ENCODE data around the gene MORN5. TPM values are rescaled to one million over a fixed set of nuclear protein-coding genes. Genes with fewer than 3 reads are reported as not detected.

Gene MORN5
- total and polyA plus RNA-seq, 9 of the 15 experiments (the other 6 are each of a cell fraction or from before 2014, with no cell fraction given): not detected

GRCh38 chr9:122204055-122204454 is 44.3 kb downstream of the MORN5 start:
- FAIRE-seq (no peak), ATAC-seq (no peak), DNase-seq (ENCODE audit: extremely low read depth in 1 of 4, low spot score in 3 of 4) (no peak)
- CTCF ChIA-PET (ENCODE audit: low intra/inter-chr PET ratio): no interaction called here
- intact Hi-C loops (cut with micrococcal nuclease) (no loop called here), in situ Hi-C loops (cut with MboI) (no loop called here)
- H4K20me1 ChIP-seq (replicated peaks; ENCODE audit: control insufficient read depth, insufficient read depth, low read length): 0 out of 2 replicates have a peak, but pooled peaks cover 4% of the 10 kb centered on the region
- no peak overlapping the region for H2AFZ ChIP-seq (ENCODE audit: low read depth, low read length)
- H3K27ac ChIP-seq (ENCODE audit: extremely low read depth, low read depth, low read length): no peak overlapping the region
- H3K4me3 ChIP-seq: no peak overlapping the region
- H3K4me2 ChIP-seq (ENCODE audit: insufficient read depth, low read length): no peak overlapping the region
- no peaks in the 10 kb centered on the region for H3K27me3 ChIP-seq (ENCODE audit: control insufficient read depth in 2 of 2, insufficient read depth in 2 of 2, low read length in 2 of 2)
- H3K4me1 ChIP-seq (replicated peaks in 1 of 2; ENCODE audit: control insufficient read depth in 2 of 2, insufficient read depth in 2 of 2, low read length in 2 of 2): no peaks in the 10 kb centered on the region
- BruUV-seq (replicated peaks): TSS peak; percentile 13
- POLR2A ChIA-PET: interaction anchor here (0.6 to 1.0 kb wide), 2 partner anchors 8 to 61 kb away, joined by 3 read pairs; partner anchors contain the start of genes MRRF and RBM18
- H3K9me1 ChIP-seq (ENCODE audit: control insufficient read depth, insufficient read depth, low read length): no peaks in the 10 kb centered on the region
- H3K36me3 ChIP-seq (ENCODE audit: control insufficient read depth, insufficient read depth, low read length): peaks cover 39% of the 10 kb centered on the region; the same call in 2 of the 3 replicates
- 92% methylated on average over 5 of the region's 5 CpGs for WGBS (ENCODE audit: insufficient coverage, low coverage, missing lambda C conversion rate)
- no peak overlapping the region for H3K9ac ChIP-seq (ENCODE audit: insufficient read depth in 1 of 2, low read depth in 2 of 2, low read length in 2 of 2)
- H3K79me2 ChIP-seq (ENCODE audit: control insufficient read depth, insufficient read depth, low read length): no peaks in the 10 kb centered on the region
- H3K9me3 ChIP-seq (replicated peaks; ENCODE audit: control insufficient read depth, insufficient read depth, low read depth, low read length): no peaks in the 10 kb centered on the region
- no peak for TF ChIP-seq BRF1 (IDR thresholded peaks at IDR 0.05; ENCODE audit: borderline replicate concordance, extremely low read depth, insufficient read length)
- TF ChIP-seq FOXP1 (CRISPR knock-in tag; IDR thresholded peaks at IDR 0.05): no peak
- TF ChIP-seq EP300 (IDR thresholded peaks at IDR 0.05; ENCODE audit: low read length): no peak
- no peak for TF ChIP-seq ZNF184 (CRISPR knock-in tag; IDR thresholded peaks at IDR 0.05)
- TF ChIP-seq PKNOX1 (IDR thresholded peaks at IDR 0.05): no peak
- TF ChIP-seq ZNF212 (CRISPR knock-in tag; IDR thresholded peaks at IDR 0.05): no peak
- TF ChIP-seq, protein P1, sequence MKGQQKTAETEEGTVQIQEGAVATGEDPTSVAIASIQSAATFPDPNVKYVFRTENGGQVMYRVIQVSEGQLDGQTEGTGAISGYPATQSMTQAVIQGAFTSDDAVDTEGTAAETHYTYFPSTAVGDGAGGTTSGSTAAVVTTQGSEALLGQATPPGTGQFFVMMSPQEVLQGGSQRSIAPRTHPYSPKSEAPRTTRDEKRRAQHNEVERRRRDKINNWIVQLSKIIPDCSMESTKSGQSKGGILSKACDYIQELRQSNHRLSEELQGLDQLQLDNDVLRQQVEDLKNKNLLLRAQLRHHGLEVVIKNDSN (CRISPR knock-in tag; IDR thresholded peaks at IDR 0.05): no peak
- TF ChIP-seq ZNF444 (CRISPR knock-in tag; IDR thresholded peaks at IDR 0.05): no peak
- TF ChIP-seq RCOR1 (IDR thresholded peaks at IDR 0.05; ENCODE audit: borderline replicate concordance in 1 of 2, low read depth in 2 of 2, low read length in 2 of 2): no peak
- no peak for TF ChIP-seq RBM14 (IDR thresholded peaks at IDR 0.05; ENCODE audit: borderline replicate concordance, insufficient read depth, low read depth, low read length)
- no peak for TF ChIP-seq ZNF431 (CRISPR knock-in tag; IDR thresholded peaks at IDR 0.05)
- TF ChIP-seq MNT (conservative IDR thresholded peaks at IDR 0.05): no peak
- TF ChIP-seq NBN (IDR thresholded peaks at IDR 0.05; ENCODE audit: low read depth): no peak
- TF ChIP-seq ZBTB9 (CRISPR knock-in tag; IDR thresholded peaks at IDR 0.05): no peak
- no peak for TF ChIP-seq SNIP1 (IDR thresholded peaks at IDR 0.05; ENCODE audit: low read depth)
- no peak for TF ChIP-seq TAF9B (IDR thresholded peaks at IDR 0.05; ENCODE audit: partially characterized antibody)
- TF ChIP-seq ZNF146 (CRISPR knock-in tag; IDR thresholded peaks at IDR 0.05; ENCODE audit: unreplicated experiment): no peak
- TF ChIP-seq GATA2 (CRISPR knock-in tag; IDR thresholded peaks at IDR 0.05): no peak
- no peak for TF ChIP-seq NFYB (IDR thresholded peaks at IDR 0.05; ENCODE audit: extremely low read depth, insufficient read length)

Data from K562 (cell line).